Umbilical cord (tissue), 2 donors: ENCODE data around the gene DBP. TPM values are rescaled to one million over a fixed set of nuclear protein-coding genes. Genes with fewer than 3 reads are reported as not detected.
"Not testable (repeated sequence)": the region's sequence is repeated elsewhere in the genome, so short reads cannot be mapped to it uniquely, and the experiment has no call there.

Source experiments
- DNase-seq: peaks from one replicate; pipeline ENCODE4 v3.0.0-alpha.2; 2015; ENCODE audit warnings: low spot score
- total RNA-seq: library from RNA; depleted of rRNA; stranded (reverse); fragments of >200 nt; gene quantifications from one replicate; pipeline ENCODE4 v1.2.3, GENCODE V29; 2014; ENCODE audit warnings: low replicate concordance; ENCODE audit not compliant: insufficient read depth

DBP gene
- total RNA-seq: 0.72 TPM

GRCh38 chr19:48636859-48637448 is at the start of gene DBP:
Gene DBP, minus strand, starts transcription at chr19:48637379. Its CDS starts 385 bp downstream, at chr19:48636994.
- no peak for DNase-seq

GRCh38 chr19:48686637-48687036 is 49.5 kb upstream of the DBP start:
- DNase-seq: not testable (repeated sequence)

DNA sequence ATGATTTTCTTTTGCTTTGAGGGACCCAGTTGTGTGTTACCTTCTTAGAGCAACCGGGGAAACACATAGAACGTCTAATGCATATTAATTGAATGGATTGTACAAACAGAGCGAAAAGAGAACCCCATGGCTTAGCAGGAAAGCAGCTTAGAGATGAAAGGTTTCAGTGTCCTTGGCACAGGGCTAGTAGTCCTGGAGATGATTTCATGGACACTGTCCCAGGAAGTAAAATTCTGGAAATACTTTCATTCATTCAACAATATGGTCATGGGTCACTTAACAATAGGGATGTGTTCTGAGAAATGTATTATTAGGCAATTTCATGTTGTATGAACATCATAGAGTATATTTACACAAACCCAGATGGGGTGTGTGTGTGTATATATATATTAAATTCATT is 48.9 kb upstream of the DBP start:
- DNase-seq: no peak

GRCh38 chr19:48685583-48685982 is 48.4 kb upstream of the DBP start:
- no peak for DNase-seq

- peak; percentile 81 for DNase-seq
Observed at GRCh38 chr19:48683349-48683748, 46.2 kb upstream of the DBP start.

- no peak for DNase-seq
Observed at GRCh38 chr19:48681127-48681470, 43.9 kb upstream of the DBP start.

DNA sequence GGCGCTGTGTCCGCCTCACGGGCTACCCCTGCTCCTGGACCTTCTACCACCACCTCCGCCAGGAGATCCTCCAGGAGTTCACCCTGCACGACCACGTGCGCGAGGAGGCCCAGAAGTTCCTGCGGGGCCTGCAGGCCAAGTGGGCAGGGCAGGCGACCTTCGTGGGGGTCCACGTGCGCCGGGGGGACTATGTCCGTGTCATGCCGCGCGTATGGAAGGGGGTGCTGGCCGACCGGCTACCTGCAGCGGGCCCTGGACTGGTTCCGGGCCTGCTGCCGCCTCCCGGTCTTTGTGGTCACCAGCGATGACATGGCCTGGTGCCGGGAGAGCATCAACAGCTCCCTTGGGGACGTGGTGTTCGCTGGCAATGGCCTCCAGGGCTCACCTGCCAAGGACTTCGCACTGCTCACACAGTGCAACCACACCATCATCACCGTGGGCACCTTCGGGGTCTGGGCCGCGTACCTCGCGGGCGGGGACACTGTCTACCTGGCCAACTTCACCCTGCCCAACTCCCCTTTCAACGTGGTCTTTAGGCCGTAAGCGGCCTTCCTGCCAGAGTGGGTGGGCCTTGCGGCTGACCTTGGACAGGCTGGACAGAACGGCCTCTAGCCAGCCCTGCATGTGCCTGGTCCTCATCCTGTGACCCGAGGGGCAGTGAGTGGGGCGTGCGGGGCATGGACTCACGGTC is 43.4 kb upstream of the DBP start:
- DNase-seq: no peak

DNA sequence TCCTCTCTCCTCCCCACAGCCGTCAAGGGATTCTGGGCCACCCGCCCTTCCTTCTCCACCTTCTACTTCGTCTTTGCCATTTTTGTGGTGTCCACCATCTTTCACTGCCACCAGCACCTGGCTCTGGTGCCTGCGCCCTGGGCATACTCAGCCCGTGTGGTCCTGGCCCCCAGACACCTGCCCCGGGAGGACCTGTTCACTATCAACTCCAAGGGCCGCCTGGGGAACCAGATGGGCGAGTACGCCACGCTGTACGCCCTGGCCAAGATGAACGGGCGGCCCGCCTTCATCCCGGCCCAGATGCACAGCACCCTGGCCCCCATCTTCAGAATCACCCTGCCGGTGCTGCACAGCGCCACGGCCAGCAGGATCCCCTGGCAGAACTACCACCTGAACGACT is 42.8 kb upstream of the DBP start:
- DNase-seq: not testable (repeated sequence)

DNA sequence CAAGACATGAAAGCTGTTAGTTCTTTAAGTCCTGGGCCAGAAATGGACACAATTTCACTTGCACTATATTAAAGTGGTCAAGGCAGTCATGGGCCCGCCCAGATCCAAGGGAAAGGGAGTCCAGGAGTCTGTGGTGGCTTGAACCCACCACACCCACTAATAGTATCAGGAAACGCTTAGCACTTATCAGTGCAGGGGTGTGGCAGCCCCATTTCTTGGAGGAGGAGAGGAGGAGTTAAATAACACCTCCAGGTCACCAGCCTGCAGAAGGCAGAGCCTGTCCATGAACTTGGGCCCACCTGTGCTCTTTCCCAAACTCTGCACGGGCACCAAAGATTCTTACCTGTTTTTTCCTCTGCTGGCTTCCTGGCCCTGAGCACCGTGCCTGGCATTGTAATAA is 41.0 kb upstream of the DBP start:
- no peak for DNase-seq

GRCh38 chr19:48676887-48677286 is 39.7 kb upstream of the DBP start:
- no peak for DNase-seq

- DNase-seq: no peak
Observed at GRCh38 chr19:48676487-48676886, 39.3 kb upstream of the DBP start.

DNA sequence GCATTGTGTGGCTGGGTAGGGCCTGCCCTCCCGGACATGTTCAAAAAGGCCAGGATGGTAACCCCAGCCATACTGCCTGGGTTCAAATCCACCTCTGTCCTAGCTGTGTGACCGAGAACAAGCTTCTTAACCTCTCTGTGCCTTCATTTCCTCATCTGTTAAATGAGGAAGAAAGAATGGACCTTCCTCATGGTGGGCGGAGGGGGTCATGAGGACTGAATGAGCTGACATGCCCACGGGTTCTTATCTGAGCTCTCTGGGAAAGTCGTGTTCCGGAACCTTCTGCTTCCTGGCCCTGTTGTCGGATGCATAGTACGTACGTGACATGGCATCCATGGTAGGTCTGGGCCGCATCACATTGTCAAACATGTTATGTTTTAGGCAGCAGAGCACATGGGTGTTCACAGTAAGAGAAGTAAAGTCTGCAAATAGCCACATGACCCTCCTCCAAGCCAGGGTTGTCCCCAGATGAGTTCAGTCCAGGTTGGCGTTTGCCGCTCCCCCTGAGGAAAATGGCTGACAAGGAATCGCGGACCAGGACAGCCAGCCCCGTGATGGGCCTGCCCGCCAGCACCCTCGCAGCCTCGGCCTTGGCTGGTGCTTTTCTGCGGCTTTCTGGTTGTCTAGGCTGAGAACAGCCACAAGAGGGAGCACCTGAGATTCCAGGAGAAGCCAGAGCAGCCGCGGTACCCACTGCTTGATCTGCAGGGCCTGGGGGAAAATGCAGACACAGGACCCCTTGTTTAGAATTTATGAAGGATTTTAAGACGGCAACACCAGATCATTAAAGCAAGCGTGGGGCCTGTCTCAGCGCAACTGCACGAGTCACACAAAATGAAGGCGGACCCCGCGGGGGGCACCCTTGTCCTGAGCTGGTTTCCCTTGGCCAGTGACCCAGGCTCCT is 38.0 kb upstream of the DBP start:
- DNase-seq: peak; percentile 84

DNA sequence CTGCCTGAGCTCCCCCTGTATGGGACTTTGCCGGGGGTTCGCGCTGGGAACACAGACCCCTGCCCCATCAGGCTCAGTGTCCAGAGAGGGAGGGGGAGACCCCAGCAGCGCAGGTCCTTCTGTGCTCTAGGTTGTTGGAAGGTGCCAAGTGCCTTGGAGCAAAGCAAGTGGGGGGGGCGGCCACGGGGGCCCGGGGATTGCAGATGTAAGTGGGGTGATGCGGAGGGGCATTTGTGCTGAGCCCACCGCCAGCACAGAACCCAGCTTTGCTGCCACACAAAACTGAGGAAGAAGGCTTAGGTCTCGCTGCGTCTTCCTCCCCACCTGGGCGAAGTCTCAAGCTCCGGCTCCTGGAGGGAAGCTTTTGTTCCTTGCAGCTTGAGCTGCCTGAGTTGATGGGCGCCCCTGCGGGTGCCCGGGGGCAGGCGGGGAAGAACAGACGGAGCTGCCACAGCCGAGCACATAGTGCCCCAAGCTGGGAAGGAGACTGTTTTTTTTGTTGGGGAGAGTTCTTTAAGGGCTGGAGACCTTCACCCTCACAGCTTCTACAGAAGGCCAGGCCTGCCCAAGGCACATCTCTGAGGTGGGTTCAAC is 37.1 kb upstream of the DBP start:
- no peak for DNase-seq

- DNase-seq: no peak
Observed at GRCh38 chr19:48673436-48674100, 36.4 kb upstream of the DBP start.

DNA sequence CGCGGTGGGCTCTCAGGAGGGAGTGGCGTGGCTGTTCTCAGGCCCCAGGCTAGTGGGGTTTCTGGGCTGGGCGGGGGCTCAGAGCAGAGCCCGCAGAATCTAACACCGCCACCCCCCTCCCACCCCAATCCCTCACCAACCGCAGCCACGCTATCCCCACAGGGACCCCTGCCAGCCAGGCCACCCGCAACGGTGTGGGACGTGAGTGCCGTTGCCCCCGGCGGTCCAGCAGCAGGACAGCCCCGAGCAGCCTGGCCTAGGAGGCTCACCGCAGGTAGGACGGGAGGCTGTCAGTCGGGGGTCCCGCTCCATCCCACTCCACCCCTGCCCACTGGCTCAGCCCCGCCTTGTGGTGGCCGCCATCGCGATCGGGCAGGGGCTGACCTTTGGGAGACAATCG is 35.8 kb upstream of the DBP start, which contains the start of gene NTN5:
NTN5 (minus strand) TSS at position 24 of the 400 bp plus-strand sequence. CDS start 2,031 bp downstream, outside the sequence.
- no peak for DNase-seq

DNA sequence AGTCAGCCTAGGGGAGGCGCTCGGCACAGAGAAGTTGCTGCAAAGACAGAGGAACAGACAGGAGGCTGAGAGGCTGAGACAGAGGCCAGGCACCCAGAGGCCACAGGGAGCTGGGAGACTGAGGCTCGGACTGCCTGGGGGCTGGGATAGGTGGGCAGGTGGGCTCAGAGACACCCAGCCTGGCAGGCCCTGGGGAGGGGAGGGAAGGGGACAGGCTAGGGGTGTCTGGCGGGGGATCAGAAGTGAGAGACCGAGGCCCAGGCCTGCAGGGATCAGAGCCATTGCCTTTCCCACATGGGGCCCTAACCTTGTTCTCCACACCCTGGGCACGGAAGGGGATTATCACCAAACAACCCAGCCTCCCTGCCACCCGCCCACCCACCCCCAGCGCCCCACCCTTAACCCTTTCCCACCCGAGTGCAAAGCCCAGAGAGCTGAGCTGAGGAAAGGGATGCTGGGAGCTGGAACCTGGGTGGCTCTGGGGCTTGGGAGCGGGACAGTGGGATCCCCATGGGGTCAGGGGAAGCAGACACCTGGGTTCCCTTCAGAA is 34.3 kb upstream of the DBP start:
- DNase-seq: no peak

GRCh38 chr19:48670699-48671445 is 33.7 kb upstream of the DBP start:
- no peak for DNase-seq

DNA sequence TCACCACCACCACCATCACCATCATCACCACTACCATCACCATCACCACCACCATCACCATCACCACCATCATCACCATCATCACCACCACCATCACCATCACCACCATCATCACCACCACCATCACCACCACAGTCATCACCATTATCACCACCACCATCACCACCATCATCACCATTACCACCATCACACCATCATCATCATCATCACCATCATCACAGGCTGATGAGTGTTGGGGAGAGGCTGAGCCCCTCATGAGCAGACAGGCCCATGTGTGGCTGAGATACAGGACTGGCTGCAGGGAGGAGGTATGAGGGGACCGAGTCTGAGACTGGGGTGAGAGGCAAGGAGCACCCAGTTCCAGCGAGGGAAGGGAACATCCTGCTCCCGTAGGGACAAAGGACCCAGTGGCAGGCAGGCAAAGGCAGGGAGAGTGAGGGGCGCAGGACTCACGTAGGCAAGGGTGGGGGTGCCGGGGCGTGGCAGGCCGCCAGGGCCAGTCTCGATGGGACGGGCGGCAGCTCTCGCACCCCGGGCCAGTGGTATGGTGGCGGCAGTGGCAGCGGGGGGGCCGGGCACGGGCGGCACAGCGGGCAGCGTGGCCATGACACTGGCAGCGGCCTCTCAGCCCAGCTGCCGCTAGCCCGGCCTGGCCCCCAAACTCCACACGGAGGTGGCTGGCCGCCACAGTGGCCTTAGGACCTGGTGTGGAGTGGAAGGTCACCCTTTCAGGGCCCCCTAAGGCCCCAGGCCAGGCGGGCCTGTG is 32.9 kb upstream of the DBP start:
- no peak for DNase-seq

- no peak for DNase-seq
Observed at GRCh38 chr19:48668761-48669160, 31.6 kb upstream of the DBP start.

DNA sequence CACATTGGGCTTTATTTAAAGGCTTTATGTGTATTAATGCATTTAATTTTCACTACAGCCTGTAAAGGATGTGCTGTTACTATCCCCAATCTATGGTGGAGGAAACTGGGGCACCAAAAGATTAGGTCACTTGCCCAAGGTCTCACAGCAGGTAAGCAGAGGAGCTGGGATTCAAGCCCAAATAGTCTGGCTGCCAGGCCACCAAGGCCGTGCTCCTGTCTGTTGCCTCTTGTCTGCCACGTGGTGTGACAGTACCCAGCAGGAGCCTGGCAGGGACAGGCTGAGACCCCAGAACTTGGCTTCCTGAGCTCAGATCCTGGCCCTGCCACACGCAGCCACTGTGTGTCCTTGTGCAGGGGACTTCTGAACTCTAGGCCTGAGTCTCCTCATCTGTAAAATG is 31.2 kb upstream of the DBP start:
- no peak for DNase-seq
